SK-N-SH (cell line): ENCODE data around the gene ZBTB16. TPM values are rescaled to one million over a fixed set of nuclear protein-coding genes. Genes with fewer than 3 reads are reported as not detected.

Experiments
- CTCF ChIA-PET: fragments of 300-600, 350-600 bp; formaldehyde crosslinking; extraction: SDS; loops from one replicate; lab custom pipeline; 2021; lab: Yijun Ruan, JAX
- POLR2A ChIA-PET: fragments of 350-600 bp; sonication (Branson Sonifier 250); formaldehyde crosslinking; extraction: SDS; loops from one replicate; lab custom pipeline; 2020; ENCODE audit warnings: antibody characterized with exemption, inconsistent platforms; lab: Yijun Ruan, JAX
- DNase-seq: peaks from one replicate; pipeline ENCODE4 v3.0.0; 2012
- H2AFZ ChIP-seq: fragments of 200-600 bp; sonication (generic); 2 replicates; pipeline ENCODE4 v1.8.1; 2016; ENCODE audit warnings: antibody characterized with exemption, mild to moderate bottlenecking, low read depth
- H3F3A ChIP-seq: fragments of 200-600 bp; sonication (generic); replicated peaks from 2 replicates; pipeline ENCODE3; 2016; ENCODE audit warnings: antibody characterized with exemption, mild to moderate bottlenecking; ENCODE audit not compliant: insufficient read depth
- H3K27ac ChIP-seq, 2 experiments: fragments of 200-500 bp in 1 of 2; fragments of 200-600 bp in 1 of 2; sonication (Bioruptor generic) in 1 of 2; sonication (generic), shearing (Covaris generic) in 1 of 2; 2 replicates each; pipeline versions ENCODE4 v1.5.1 to v1.6.1; 2014 to 2016; ENCODE audit warnings: low read depth in 2 of 2, inconsistent platforms in 1 of 2, low read length in 1 of 2, mild to moderate bottlenecking in 1 of 2, mixed read lengths in 1 of 2
- H3K27me3 ChIP-seq: fragments of 200-600 bp; sonication (generic), shearing (Covaris generic); 2 replicates; pipeline ENCODE4 v1.6.1; 2016; ENCODE audit warnings: mixed run types; ENCODE audit not compliant: insufficient read depth
- H3K36me3 ChIP-seq, 2 experiments: fragments of 200-500 bp in 1 of 2; fragments of 200-600 bp in 1 of 2; sonication (Bioruptor generic) in 1 of 2; sonication (generic) in 1 of 2; replicated peaks in 1 of 2; 2 replicates each; pipeline versions ENCODE3 to v1.5.1; 2014 to 2016; ENCODE audit warnings: low read length in 1 of 2, mild to moderate bottlenecking in 1 of 2; ENCODE audit not compliant: insufficient read depth in 2 of 2, control insufficient read depth in 1 of 2
- H3K4me1 ChIP-seq, 2 experiments: fragments of 200-500 bp in 1 of 2; fragments of 200-600 bp in 1 of 2; sonication (Bioruptor generic) in 1 of 2; sonication (generic), shearing (Covaris generic) in 1 of 2; 2 replicates each; pipeline versions ENCODE4 v1.5.1 to v1.6.1; 2014 to 2016; ENCODE audit warnings: low read depth in 1 of 2, low read length in 1 of 2, mixed run types in 1 of 2; ENCODE audit not compliant: insufficient read depth in 2 of 2, control insufficient read depth in 1 of 2
- H3K4me2 ChIP-seq: fragments of 200-600 bp; sonication (generic), shearing (Covaris generic); 2 replicates; pipeline ENCODE4 v1.6.1; 2017; ENCODE audit warnings: mixed run types
- H3K4me3 ChIP-seq, 2 experiments: fragments of 200-500 bp in 1 of 2; fragments of 200-600 bp in 1 of 2; sonication (Bioruptor generic) in 1 of 2; sonication (generic), shearing (Covaris generic) in 1 of 2; 2 replicates each; pipeline versions ENCODE4 v1.5.1 to v1.8.1; 2014 to 2016; ENCODE audit warnings: low read depth in 2 of 2, inconsistent platforms in 1 of 2, low read length in 1 of 2, mild to moderate bottlenecking in 1 of 2, mixed read lengths in 1 of 2, moderate library complexity in 1 of 2
- H3K79me2 ChIP-seq: fragments of 200-600 bp; sonication (generic); 2 replicates; pipeline ENCODE4 v1.8.1; 2017; ENCODE audit warnings: mild to moderate bottlenecking; ENCODE audit not compliant: insufficient read depth
- H3K9ac ChIP-seq: fragments of 200-600 bp; sonication (generic); 2 replicates; pipeline ENCODE4 v1.6.1; 2017; ENCODE audit warnings: mixed run types
- H3K9me2 ChIP-seq: fragments of 200-600 bp; sonication (generic); 2 replicates; pipeline ENCODE4 v1.6.1; 2017; ENCODE audit warnings: mixed run types
- H3K9me3 ChIP-seq: fragments of 200-600 bp; sonication (generic); 2 replicates; pipeline ENCODE4 v1.6.1; 2017; ENCODE audit warnings: mixed run types, mild to moderate bottlenecking, moderate library complexity
- H4K20me1 ChIP-seq: fragments of 200-600 bp; sonication (generic); 2 replicates; pipeline ENCODE4 v1.6.1; 2017; ENCODE audit warnings: mild to moderate bottlenecking, mixed run types; ENCODE audit not compliant: insufficient read depth
- EP300 ChIP-seq, 2 experiments: IDR thresholded peaks; 2 replicates each; pipeline versions ENCODE4 v1.4.0 to v1.6.1; 2012; ENCODE audit warnings: borderline replicate concordance in 1 of 2, low read depth in 1 of 2, low read length in 1 of 2
- EZH2phosphoT487 ChIP-seq: fragments of 200-600 bp; sonication (generic); IDR thresholded peaks from 2 replicates; pipeline ENCODE4 v1.6.1; 2017; ENCODE audit warnings: low read depth, mixed run types, mild to moderate bottlenecking, antibody characterized with exemption, moderate library complexity, borderline replicate concordance
- GATA2 ChIP-seq: sonication (generic); formaldehyde crosslinking; IDR thresholded peaks from 2 replicates; pipeline ENCODE4 v1.5.0; 2020; ENCODE audit warnings: mild to moderate bottlenecking, missing genetic modification reagents
- IRF3 ChIP-seq: fragments of 150-350 bp; IDR thresholded peaks from 2 replicates; pipeline ENCODE4 v1.6.1; 2016; ENCODE audit warnings: mild to moderate bottlenecking, low read depth, low read length
- JUND ChIP-seq: IDR thresholded peaks from 2 replicates; pipeline ENCODE4 v1.4.0; 2012
- MAX ChIP-seq: IDR thresholded peaks from 2 replicates; pipeline ENCODE4 v1.4.0; 2012; ENCODE audit warnings: low read depth
- MXI1 ChIP-seq: IDR thresholded peaks from 2 replicates; pipeline ENCODE4 v1.6.1; 2012; ENCODE audit warnings: mild to moderate bottlenecking, low read depth, low read length, improper control_type of control experiment
- NFIC ChIP-seq: IDR thresholded peaks from 2 replicates; pipeline ENCODE4 v1.4.0; 2012; ENCODE audit warnings: borderline replicate concordance
- RXRA ChIP-seq: IDR thresholded peaks from 2 replicates; pipeline ENCODE4 v1.4.0; 2012; ENCODE audit warnings: low read depth, mild to moderate bottlenecking, borderline replicate concordance
- TAF1 ChIP-seq: IDR thresholded peaks from 2 replicates; pipeline ENCODE4 v1.6.1; 2012; ENCODE audit warnings: low read depth, mild to moderate bottlenecking, low read length, moderate library complexity, borderline replicate concordance
- USF2 ChIP-seq: fragments of 150-350 bp; IDR thresholded peaks from 2 replicates; pipeline ENCODE4 v1.6.1; 2017; ENCODE audit warnings: antibody characterized with exemption, low read length, low read depth, borderline replicate concordance
- ZBTB33 ChIP-seq: IDR thresholded peaks from 2 replicates; pipeline ENCODE4 v1.4.0; 2012; ENCODE audit warnings: low read depth, borderline replicate concordance
- WGBS: methylation state at CpG from one replicate; pipeline ENCODE4 v1.1.6; 2017; ENCODE audit warnings: low lambda C conversion rate; 5-methylcytosine and 5-hydroxymethylcytosine counted together
- polyA plus RNA-seq, 3 experiments: library from polyadenylated mRNA; depleted of rRNA; stranded (reverse); fragments of >200 nt; gene quantifications; 2 replicates each; pipeline ENCODE4 v1.2.3, GENCODE V29; 2012

Gene ZBTB16
- polyA plus RNA-seq, 1 of the 3 experiments (the other 2 are of a cell fraction), result not detected

- TF ChIP-seq USF2, result no peak
- TF ChIP-seq GATA2 (CRISPR knock-in tag), result no peak
- no peak for TF ChIP-seq MAX
- no peak for TF ChIP-seq IRF3
- TF ChIP-seq RXRA, result no peak
- TF ChIP-seq ZBTB33, result no peak
- TF ChIP-seq TAF1, result no peak
Measured at GRCh38 chr11:114070464-114071139, 11.1 kb downstream of the ZBTB16 start (continued).

- ChIA-PET POLR2A (interaction anchor here (1.5 kb wide), 1 partner anchor 12 kb away, joined by 3 read pairs; no protein-coding TSS in a partner anchor), CTCF (interaction anchor here (0.6 to 3.0 kb wide), 4 partner anchors 85 to 188 kb away, joined by 3 to 18 read pairs (median 5); no protein-coding TSS in a partner anchor)
- no peak overlapping the region for H3K4me3 ChIP-seq
- 81% methylated on average over 9 of the region's 9 CpGs for WGBS
- H3K9ac ChIP-seq, result no peak overlapping the region
- peaks cover 50% of the 10 kb centered on the region for H3K27me3 ChIP-seq
- TF ChIP-seq MXI1, result no peak
- TF ChIP-seq EZH2phosphoT487, result no peak
- TF ChIP-seq MAX, result no peak
- TF ChIP-seq JUND, result no peak
- no peak for TF ChIP-seq EP300 (IDR thresholded peaks at IDR 0.05; ENCODE audit: borderline replicate concordance in 1 of 2, low read depth in 1 of 2, low read length in 1 of 2)
- TF ChIP-seq NFIC, result no peak
- H3K4me1 ChIP-seq, result peaks cover 24 to 27% of the 10 kb centered on the region in 2 experiments; a peak in 3 of 4 replicates
- H3K4me2 ChIP-seq, result no peak overlapping the region
- H3F3A ChIP-seq, result no peaks in the 10 kb centered on the region
- no peak overlapping the region for H2AFZ ChIP-seq
- no peaks in the 10 kb centered on the region for H3K9me2 ChIP-seq
- H4K20me1 ChIP-seq, result no peaks in the 10 kb centered on the region
- H3K27ac ChIP-seq, result no peak overlapping the region
- H3K79me2 ChIP-seq, result no peaks in the 10 kb centered on the region
- no peak for DNase-seq
- H3K36me3 ChIP-seq, result no peaks in the 10 kb centered on the region
- no peaks in the 10 kb centered on the region for H3K9me3 ChIP-seq
Measured at GRCh38 chr11:114073007-114073827, 13.7 kb downstream of the ZBTB16 start.
